K562 (cell line): ENCODE measurements around the gene CMTR1. TPM values are rescaled to one million over a fixed set of nuclear protein-coding genes. Genes with fewer than 3 reads are reported as not detected.

ENCODE experiments used
- ATAC-seq: fragments of 200-7000 bp; cut with Tn5 transposase; 3 replicates; pipeline ENCODE4 v1.9.1; 2020; ENCODE audit warnings: moderate library complexity
- BruUV-seq: library from RNA; stranded (reverse); fragments of 400-500 nt; replicated peaks from 2 replicates; lab custom pipeline; 2021; lab: Mats Ljungman, UMichigan
- CTCF ChIA-PET: fragments of 300-600 bp; formaldehyde crosslinking; extraction: SDS; loops from one replicate; lab custom pipeline; 2021; ENCODE audit warnings: low intra/inter-chr PET ratio; lab: Yijun Ruan, JAX
- POLR2A ChIA-PET: fragments of 300-600, 350-650 bp; sonication (Branson Sonifier 250); formaldehyde crosslinking; extraction: SDS; loops from one replicate; lab custom pipeline; 2021; ENCODE audit warnings: antibody characterized with exemption, inconsistent platforms; lab: Yijun Ruan, JAX
- DNase-seq, 4 experiments: peaks; one replicate each; pipeline versions ENCODE4 v3.0.0 to v3.0.0-alpha.2; 2011 to 2018; ENCODE audit warnings: low spot score in 3 of 4, mixed read lengths in 3 of 4; ENCODE audit errors: extremely low read depth in 1 of 4
- FAIRE-seq: peaks from 2 replicates; lab custom pipeline; 2011; peaks lifted over from hg19 to GRCh38; lab: Jason Lieb, UNC
- H2AFZ ChIP-seq: 2 replicates; pipeline ENCODE4 v1.6.0; 2011; ENCODE audit warnings: low read depth, low read length, control low read depth, inconsistent platforms
- H3K27ac ChIP-seq: fragments of 200-600 bp; 3 replicates; pipeline ENCODE4 v1.8.0; 2011; ENCODE audit warnings: low read depth, mild to moderate bottlenecking, control low read depth, inconsistent platforms, low read length, moderate library complexity, mixed read lengths; ENCODE audit errors: extremely low read depth
- H3K27me3 ChIP-seq, 2 experiments: fragments of 300-600 bp in 1 of 2; 2 replicates in 1 of 2; 3 replicates in 1 of 2; pipeline versions ENCODE4 v1.6.0 to v1.8.0; 2011; ENCODE audit warnings: inconsistent platforms in 2 of 2, low read length in 2 of 2, mild to moderate bottlenecking in 1 of 2, mixed read lengths in 1 of 2, moderate library complexity in 1 of 2; ENCODE audit not compliant: control insufficient read depth in 2 of 2, insufficient read depth in 2 of 2
- H3K36me3 ChIP-seq: fragments of 300-600 bp; 3 replicates; pipeline ENCODE4 v1.8.0; 2011; ENCODE audit warnings: mild to moderate bottlenecking, low read length, inconsistent platforms; ENCODE audit not compliant: control insufficient read depth, insufficient read depth
- H3K4me1 ChIP-seq, 2 experiments: fragments of 200-600 bp in 1 of 2; replicated peaks in 1 of 2; 2 replicates in 1 of 2; 3 replicates in 1 of 2; pipeline versions ENCODE4 v1.5.1 to v1.8.0; 2011; ENCODE audit warnings: inconsistent platforms in 2 of 2, low read length in 2 of 2, mild to moderate bottlenecking in 1 of 2, mixed read lengths in 1 of 2, moderate library complexity in 1 of 2; ENCODE audit not compliant: control insufficient read depth in 2 of 2, insufficient read depth in 2 of 2
- H3K4me2 ChIP-seq: 2 replicates; pipeline ENCODE4 v1.6.1; 2011; ENCODE audit warnings: low read length, control low read depth, inconsistent platforms, mixed read lengths; ENCODE audit not compliant: insufficient read depth
- H3K4me3 ChIP-seq: fragments of 200-600 bp; sonication (generic), shearing (Covaris generic); 2 replicates; pipeline ENCODE4 v1.5.1; 2016; ENCODE audit warnings: control low read depth, inconsistent platforms
- H3K79me2 ChIP-seq: fragments of 200-600 bp; 3 replicates; pipeline ENCODE4 v1.8.0; 2011; ENCODE audit warnings: low read length, inconsistent platforms; ENCODE audit not compliant: control insufficient read depth, insufficient read depth
- H3K9ac ChIP-seq, 2 experiments: 2 replicates each; pipeline versions ENCODE4 v1.6.0 to v1.6.1; 2011; ENCODE audit warnings: low read depth in 2 of 2, low read length in 2 of 2, control low read depth in 1 of 2, inconsistent platforms in 1 of 2, mild to moderate bottlenecking in 1 of 2, mixed read lengths in 1 of 2; ENCODE audit not compliant: insufficient read depth in 1 of 2
- H3K9me1 ChIP-seq: one replicate; pipeline ENCODE4 v1.6.0; 2011; ENCODE audit warnings: inconsistent platforms, mild to moderate bottlenecking, low read length, moderate library complexity; ENCODE audit not compliant: control insufficient read depth, insufficient read depth
- H3K9me3 ChIP-seq: replicated peaks from 2 replicates; pipeline ENCODE4 v1.5.1; 2011; ENCODE audit warnings: low read depth, low read length, inconsistent platforms; ENCODE audit not compliant: control insufficient read depth, insufficient read depth
- H4K20me1 ChIP-seq: replicated peaks from 2 replicates; pipeline ENCODE4 v1.6.1; 2011; ENCODE audit warnings: low read length, inconsistent platforms, mixed read lengths; ENCODE audit not compliant: control insufficient read depth, insufficient read depth
- BACH1 ChIP-seq: fragments of 200-800 bp; sonication (Bioruptor generic); IDR thresholded peaks from 2 replicates; pipeline ENCODE4 v1.6.1; 2016; ENCODE audit warnings: missing genetic modification characterization, missing compliant biosample characterization
- CHD2 ChIP-seq: IDR thresholded peaks from 2 replicates; pipeline ENCODE4 v1.6.1; 2011; ENCODE audit warnings: low read depth, low read length
- MEIS2 ChIP-seq: fragments of 450-650 bp; IDR thresholded peaks from 2 replicates; pipeline ENCODE4 v1.6.1; 2014; ENCODE audit warnings: mild to moderate bottlenecking; ENCODE audit not compliant: partially characterized antibody
- MYBL2 ChIP-seq, 2 experiments: fragments of 450-650 bp in 1 of 2; sonication (generic) in 1 of 2; formaldehyde crosslinking in 1 of 2; IDR thresholded peaks; 2 replicates each; pipeline versions ENCODE4 v1.6.1 to v1.8.1; 2017 to 2022; ENCODE audit warnings: borderline replicate concordance in 1 of 2, inconsistent platforms in 1 of 2, low read depth in 1 of 2, mild to moderate bottlenecking in 1 of 2, missing genetic modification reagents in 1 of 2, moderate library complexity in 1 of 2
- SIRT6 ChIP-seq: IDR thresholded peaks from one replicate; pipeline ENCODE4 v1.6.1; 2012; ENCODE audit warnings: low read depth, mild to moderate bottlenecking, control low read depth, inconsistent platforms, low read length, moderate library complexity
- STAG1 ChIP-seq: sonication (generic); formaldehyde crosslinking; IDR thresholded peaks from 2 replicates; pipeline ENCODE4 v1.5.0; 2020; ENCODE audit warnings: missing genetic modification reagents, borderline replicate concordance
- WGBS: fragments of 100-300 bp; shearing (Covaris generic); methylation state at CpG from one replicate; pipeline ENCODE4 v1.1.6; 2016; ENCODE audit warnings: low coverage, mixed read lengths; ENCODE audit not compliant: insufficient coverage; ENCODE audit errors: missing lambda C conversion rate; 5-methylcytosine and 5-hydroxymethylcytosine counted together
- in situ Hi-C: fragments of 300-500 bp; cut with MboI; formaldehyde crosslinking; loops from 4 replicates; pipeline ENCODE4 v1.15.0; 2018; ENCODE audit warnings: inconsistent platforms, mixed read lengths
- intact Hi-C: fragments of 100-400 bp; cut with micrococcal nuclease; formaldehyde crosslinking; loops from 2 replicates; pipeline ENCODE4 v1.14.2; 2022
- polyA plus RNA-seq, 8 experiments: library from polyadenylated mRNA; depleted of rRNA in 4 of 8; stranded (reverse) in 5 of 8; unstranded in 3 of 8; fragments of >200 nt; fragmentation: Nextera tagmentation in 2 of 8; fragmentation: Illumina TruSeq in 1 of 8; extraction: Ambion mirVana in 2 of 8; extraction: Trizol in 1 of 8; gene quantifications; 2 replicates each; pipeline versions ENCODE4 v1.2.1 to v1.2.3, GENCODE V29; 2011 to 2014; ENCODE audit warnings: inconsistent platforms in 1 of 8, missing spikeins in 1 of 8
- total RNA-seq, 7 experiments: library from RNA; depleted of rRNA in 6 of 7; stranded (reverse); fragments of >200 nt in 6 of 7; fragmentation: Illumina TruSeq in 2 of 7; extraction: Trizol in 2 of 7; gene quantifications; 2 replicates each; pipeline versions ENCODE4 v1.2.1 to v1.2.3, GENCODE V29; 2011 to 2021; ENCODE audit warnings: low replicate concordance in 1 of 7
- TF ChIP-seq, protein P1 (sequence below): fragments of 450-650 bp; formaldehyde crosslinking; IDR thresholded peaks from 2 replicates; pipeline ENCODE4 v1.4.0; 2020; ENCODE audit warnings: mild to moderate bottlenecking, moderate library complexity
- TF ChIP-seq, protein P2 (sequence below): fragments of 250-450 bp; sonication (Bioruptor Pico); IDR thresholded peaks from 2 replicates; pipeline ENCODE4 v1.6.1; 2021; ENCODE audit warnings: mild to moderate bottlenecking
- TF ChIP-seq, protein P3 (sequence below): IDR thresholded peaks from 3 replicates; pipeline ENCODE4 v1.6.1; 2011; ENCODE audit warnings: borderline replicate concordance, mild to moderate bottlenecking, moderate library complexity; ENCODE audit not compliant: insufficient read length; ENCODE audit errors: extremely low read depth

The CMTR1 gene
- total and polyA plus RNA-seq, 9 of the 15 experiments (the other 6 are each of a cell fraction or from before 2014, with no cell fraction given) = 2.9 to 63.5 (median 49.5) TPM

DNA sequence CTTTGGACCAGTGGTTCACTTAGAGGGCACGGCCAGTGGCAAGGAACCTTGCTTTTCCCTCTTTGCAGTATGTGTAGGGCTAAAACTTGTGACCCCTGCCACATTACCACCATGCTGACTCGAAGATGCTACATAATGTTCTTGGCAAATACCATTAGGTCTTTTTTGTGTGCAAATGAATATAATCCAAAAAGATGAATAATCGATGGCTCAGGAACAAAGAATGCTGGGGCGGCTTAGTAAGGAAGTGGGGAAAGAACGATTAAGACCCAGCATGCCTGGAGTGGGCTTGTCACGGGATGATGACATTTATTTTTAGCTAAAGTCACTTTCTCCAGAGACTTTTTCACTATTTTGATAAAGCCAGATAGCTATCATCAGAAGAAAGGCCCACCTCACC lies 23.1 kb downstream of the CMTR1 start:
- Histone ChIP-seq H3K27me3 (no peaks in the 10 kb centered on the region), H4K20me1 (peaks cover 8% of the 10 kb centered on the region; the same call in 1 of the 2 replicates), H3K79me2 (no peaks in the 10 kb centered on the region), H3K27ac (no peak overlapping the region), H3K9me1 (no peaks in the 10 kb centered on the region), H3K9ac (no peak overlapping the region), H2AFZ (no peak overlapping the region), H3K36me3 (peaks cover 96% of the 10 kb centered on the region), H3K4me2 (no peak overlapping the region), H3K4me3 (no peak overlapping the region), H3K4me1 (peaks cover 5 to 24% of the 10 kb centered on the region in 2 experiments), H3K9me3 (no peaks in the 10 kb centered on the region)
- in situ Hi-C loops = no loop called here
- WGBS = 85% methylated on average over 6 of the region's 6 CpGs
- ATAC-seq = no peak
- TF ChIP-seq, protein P1, sequence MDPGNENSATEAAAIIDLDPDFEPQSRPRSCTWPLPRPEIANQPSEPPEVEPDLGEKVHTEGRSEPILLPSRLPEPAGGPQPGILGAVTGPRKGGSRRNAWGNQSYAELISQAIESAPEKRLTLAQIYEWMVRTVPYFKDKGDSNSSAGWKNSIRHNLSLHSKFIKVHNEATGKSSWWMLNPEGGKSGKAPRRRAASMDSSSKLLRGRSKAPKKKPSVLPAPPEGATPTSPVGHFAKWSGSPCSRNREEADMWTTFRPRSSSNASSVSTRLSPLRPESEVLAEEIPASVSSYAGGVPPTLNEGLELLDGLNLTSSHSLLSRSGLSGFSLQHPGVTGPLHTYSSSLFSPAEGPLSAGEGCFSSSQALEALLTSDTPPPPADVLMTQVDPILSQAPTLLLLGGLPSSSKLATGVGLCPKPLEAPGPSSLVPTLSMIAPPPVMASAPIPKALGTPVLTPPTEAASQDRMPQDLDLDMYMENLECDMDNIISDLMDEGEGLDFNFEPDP (CRISPR knock-in tag) = no peak
- TF ChIP-seq, protein P2, sequence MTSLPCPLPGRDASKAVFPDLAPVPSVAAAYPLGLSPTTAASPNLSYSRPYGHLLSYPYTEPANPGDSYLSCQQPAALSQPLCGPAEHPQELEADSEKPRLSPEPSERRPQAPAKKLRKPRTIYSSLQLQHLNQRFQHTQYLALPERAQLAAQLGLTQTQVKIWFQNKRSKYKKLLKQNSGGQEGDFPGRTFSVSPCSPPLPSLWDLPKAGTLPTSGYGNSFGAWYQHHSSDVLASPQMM (CRISPR knock-in tag) = no peak
- no peak for TF ChIP-seq MYBL2 (IDR thresholded peaks at IDR 0.05; ENCODE audit: low read depth)
- no peak for TF ChIP-seq MYBL2 (CRISPR knock-in tag; IDR thresholded peaks at IDR 0.05; ENCODE audit: borderline replicate concordance)
- no peak for TF ChIP-seq CHD2
- no peak for TF ChIP-seq BACH1 (tag)
- no peak for TF ChIP-seq SIRT6
- no peak for TF ChIP-seq MEIS2
- TF ChIP-seq STAG1 (CRISPR knock-in tag) = no peak
- TF ChIP-seq, protein P3, sequence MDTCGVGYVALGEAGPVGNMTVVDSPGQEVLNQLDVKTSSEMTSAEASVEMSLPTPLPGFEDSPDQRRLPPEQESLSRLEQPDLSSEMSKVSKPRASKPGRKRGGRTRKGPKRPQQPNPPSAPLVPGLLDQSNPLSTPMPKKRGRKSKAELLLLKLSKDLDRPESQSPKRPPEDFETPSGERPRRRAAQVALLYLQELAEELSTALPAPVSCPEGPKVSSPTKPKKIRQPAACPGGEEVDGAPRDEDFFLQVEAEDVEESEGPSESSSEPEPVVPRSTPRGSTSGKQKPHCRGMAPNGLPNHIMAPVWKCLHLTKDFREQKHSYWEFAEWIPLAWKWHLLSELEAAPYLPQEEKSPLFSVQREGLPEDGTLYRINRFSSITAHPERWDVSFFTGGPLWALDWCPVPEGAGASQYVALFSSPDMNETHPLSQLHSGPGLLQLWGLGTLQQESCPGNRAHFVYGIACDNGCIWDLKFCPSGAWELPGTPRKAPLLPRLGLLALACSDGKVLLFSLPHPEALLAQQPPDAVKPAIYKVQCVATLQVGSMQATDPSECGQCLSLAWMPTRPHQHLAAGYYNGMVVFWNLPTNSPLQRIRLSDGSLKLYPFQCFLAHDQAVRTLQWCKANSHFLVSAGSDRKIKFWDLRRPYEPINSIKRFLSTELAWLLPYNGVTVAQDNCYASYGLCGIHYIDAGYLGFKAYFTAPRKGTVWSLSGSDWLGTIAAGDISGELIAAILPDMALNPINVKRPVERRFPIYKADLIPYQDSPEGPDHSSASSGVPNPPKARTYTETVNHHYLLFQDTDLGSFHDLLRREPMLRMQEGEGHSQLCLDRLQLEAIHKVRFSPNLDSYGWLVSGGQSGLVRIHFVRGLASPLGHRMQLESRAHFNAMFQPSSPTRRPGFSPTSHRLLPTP = no peak
- no TSS peak for BruUV-seq
- no peak for DNase-seq
- intact Hi-C loops = no loop called here
- ChIA-PET POLR2A (interaction anchor here (0.7 to 2.1 kb wide), 2 partner anchors 15 to 20 kb away, joined by 4 to 7 read pairs; no protein-coding TSS in a partner anchor), CTCF (no interaction called here)
- FAIRE-seq = no peak
